ENCODE measurements around the gene SPTLC2.

- TF ChIP-seq RAD21 (IDR thresholded peaks at IDR 0.05; ENCODE audit: low read depth) (no peak), EP300 (IDR thresholded peaks at IDR 0.05; ENCODE audit: borderline replicate concordance) (no peak)
These were observed 24.5 kb upstream of the SPTLC2 start for GRCh38 chr14:77640756-77641533.
